Hepatic stellate cell (primary cell): ENCODE measurements around the gene BCCIP.

Experiments
- DNase-seq: peaks from one replicate; pipeline ENCODE4 v3.0.0; 2011; ENCODE audit warnings: low spot score

Gene BCCIP

GRCh38 chr10:125797994-125798662 is 25.2 kb upstream of the BCCIP start:
- no peak for DNase-seq

GRCh38 chr10:125799451-125800182 is 23.7 kb upstream of the BCCIP start:
- no peak for DNase-seq

GRCh38 chr10:125801574-125801973 is 21.8 kb upstream of the BCCIP start:
- DNase-seq = no peak

GRCh38 chr10:125802131-125802530 is 21.2 kb upstream of the BCCIP start:
- DNase-seq = no peak

GRCh38 chr10:125802739-125803138 is 20.6 kb upstream of the BCCIP start:
- DNase-seq = no peak

GRCh38 chr10:125808047-125808446 is 15.3 kb upstream of the BCCIP start:
- DNase-seq = no peak

- DNase-seq = no peak
Measured at GRCh38 chr10:125811251-125811650, 12.1 kb upstream of the BCCIP start.

GRCh38 chr10:125812128-125812750 is 11.1 kb upstream of the BCCIP start:
- no peak for DNase-seq

GRCh38 chr10:125815764-125816163 is 7.6 kb upstream of the BCCIP start:
- DNase-seq = no peak

GRCh38 chr10:125816548-125816947 is 6.8 kb upstream of the BCCIP start:
- no peak for DNase-seq

- no peak for DNase-seq
Measured at GRCh38 chr10:125817337-125817946, 5.9 kb upstream of the BCCIP start.

GRCh38 chr10:125820701-125821100 is 2.6 kb upstream of the BCCIP start:
- no peak for DNase-seq

GRCh38 chr10:125823663-125824251 is 411 bp downstream of the BCCIP start:
- DNase-seq = no peak

GRCh38 chr10:125824736-125825135 is 1.4 kb downstream of the BCCIP start:
- no peak for DNase-seq

GRCh38 chr10:125827133-125827532 is 3.8 kb downstream of the BCCIP start:
- DNase-seq = no peak

- DNase-seq = no peak
Measured at GRCh38 chr10:125828311-125828710, 5.0 kb downstream of the BCCIP start.

GRCh38 chr10:125836746-125837145 is 13.4 kb downstream of the BCCIP start:
- DNase-seq = no peak

- no peak for DNase-seq
Measured at GRCh38 chr10:125838802-125839575, 15.6 kb downstream of the BCCIP start.

GRCh38 chr10:125840406-125840805 is 17.1 kb downstream of the BCCIP start:
- DNase-seq = no peak

GRCh38 chr10:125840955-125841354 is 17.6 kb downstream of the BCCIP start:
- peak; percentile 29 for DNase-seq

GRCh38 chr10:125843603-125844329 is 20.4 kb downstream of the BCCIP start:
- DNase-seq = no peak
